Neuronal stem cell (in vitro differentiated cells): ENCODE measurements around the gene GPR142.

Source experiments
- DNase-seq: peaks from one replicate; pipeline ENCODE4 v3.0.0-alpha.2; 2013; ENCODE audit warnings: low spot score
- H2AFZ ChIP-seq: one replicate; pipeline ENCODE4 v1.6.1; 2013; ENCODE audit warnings: mild to moderate bottlenecking, low read length, inconsistent platforms
- H2AK5ac ChIP-seq: 2 replicates; pipeline ENCODE4 v1.6.1; 2013; ENCODE audit warnings: low read depth, mild to moderate bottlenecking, inconsistent platforms, low read length, moderate library complexity, mixed read lengths
- H2BK120ac ChIP-seq: 2 replicates; pipeline ENCODE4 v1.6.1; 2013; ENCODE audit warnings: low read depth, mild to moderate bottlenecking, inconsistent platforms, low read length, moderate library complexity, mixed read lengths
- H2BK12ac ChIP-seq: one replicate; pipeline ENCODE4 v1.6.1; 2013; ENCODE audit warnings: low read length, inconsistent platforms
- H2BK15ac ChIP-seq: 2 replicates; pipeline ENCODE4 v1.6.1; 2013; ENCODE audit warnings: mild to moderate bottlenecking, low read length, inconsistent platforms, mixed read lengths
- H2BK5ac ChIP-seq: one replicate; pipeline ENCODE4 v1.6.1; 2013; ENCODE audit warnings: inconsistent platforms, mild to moderate bottlenecking, low read length, moderate library complexity
- H3K14ac ChIP-seq: one replicate; pipeline ENCODE4 v1.6.1; 2013; ENCODE audit warnings: low read length, inconsistent platforms
- H3K18ac ChIP-seq: 2 replicates; pipeline ENCODE4 v1.6.1; 2013; ENCODE audit warnings: low read length, inconsistent platforms
- H3K23ac ChIP-seq: 2 replicates; pipeline ENCODE4 v1.6.1; 2013; ENCODE audit warnings: low read depth, mild to moderate bottlenecking, mixed read lengths, low read length, inconsistent platforms; ENCODE audit not compliant: poor library complexity
- H3K27ac ChIP-seq: replicated peaks from 3 replicates; pipeline ENCODE4 v1.5.1; 2013; ENCODE audit warnings: low read length, inconsistent platforms
- H3K27me3 ChIP-seq, 3 experiments: 2 replicates each; pipeline ENCODE4 v1.6.1; 2013; ENCODE audit warnings: low read length in 3 of 3, mild to moderate bottlenecking in 2 of 3, inconsistent platforms in 1 of 3, low read depth in 1 of 3, mixed read lengths in 1 of 3, moderate library complexity in 1 of 3; ENCODE audit not compliant: control insufficient read depth in 3 of 3, insufficient read depth in 3 of 3
- H3K36me3 ChIP-seq, 2 donors: replicated peaks in 1 of 2; 2 replicates each; pipeline ENCODE4 v1.6.1; 2013; ENCODE audit warnings: low read length in 2 of 2; ENCODE audit not compliant: control insufficient read depth in 2 of 2, insufficient read depth in 2 of 2
- H3K4ac ChIP-seq: 2 replicates; pipeline ENCODE4 v1.6.1; 2013; ENCODE audit warnings: inconsistent platforms, mild to moderate bottlenecking, low read length, moderate library complexity
- H3K4me1 ChIP-seq, 2 donors: 1 replicate in 1 of 2; 2 replicates in 1 of 2; pipeline ENCODE4 v1.6.1; 2013; ENCODE audit warnings: low read length in 2 of 2, low read depth in 1 of 2; ENCODE audit not compliant: control insufficient read depth in 2 of 2, insufficient read depth in 1 of 2
- H3K4me2 ChIP-seq: one replicate; pipeline ENCODE4 v1.6.1; 2013; ENCODE audit warnings: mild to moderate bottlenecking, low read length, inconsistent platforms; ENCODE audit not compliant: insufficient read depth, poor library complexity, severe bottlenecking
- H3K4me3 ChIP-seq, 2 donors: 2 replicates each; pipeline ENCODE4 v1.5.1; 2013; ENCODE audit warnings: low read length in 2 of 2, mild to moderate bottlenecking in 2 of 2, inconsistent platforms in 1 of 2, moderate library complexity in 1 of 2
- H3K79me1 ChIP-seq: one replicate; pipeline ENCODE4 v1.6.1; 2013; ENCODE audit warnings: low read depth, mild to moderate bottlenecking, inconsistent platforms, low read length, moderate library complexity
- H3K9ac ChIP-seq: one replicate; pipeline ENCODE4 v1.6.1; 2013; ENCODE audit warnings: mild to moderate bottlenecking, low read depth, low read length, inconsistent platforms; ENCODE audit not compliant: poor library complexity
- H3K9me3 ChIP-seq, 2 donors: replicated peaks in 1 of 2; 2 replicates each; pipeline versions ENCODE3 to v1.6.1; 2013; ENCODE audit warnings: low read length in 2 of 2, mild to moderate bottlenecking in 2 of 2, inconsistent platforms in 1 of 2, low read depth in 1 of 2, mixed read lengths in 1 of 2, moderate library complexity in 1 of 2; ENCODE audit not compliant: control insufficient read depth in 2 of 2, insufficient read depth in 1 of 2
- H4K8ac ChIP-seq: one replicate; pipeline ENCODE4 v1.6.1; 2013; ENCODE audit warnings: low read depth, mild to moderate bottlenecking, inconsistent platforms, low read length, moderate library complexity
- H4K91ac ChIP-seq: one replicate; pipeline ENCODE4 v1.6.1; 2013; ENCODE audit warnings: low read length, low read depth, mild to moderate bottlenecking, inconsistent platforms; ENCODE audit not compliant: poor library complexity
- WGBS, 2 donors: extraction: QIAGEN DNeasy Blood & Tissue Kit; methylation state at CpG; one replicate each; pipeline ENCODE4 v1.1.7; 2013; ENCODE audit warnings: missing lambda C conversion rate in 2 of 2, mixed read lengths in 1 of 2; ENCODE audit not compliant: insufficient read length in 2 of 2, insufficient replicate concordance in 1 of 2; ENCODE audit errors: extremely low coverage in 2 of 2; 5-methylcytosine and 5-hydroxymethylcytosine counted together

Gene GPR142

DNA sequence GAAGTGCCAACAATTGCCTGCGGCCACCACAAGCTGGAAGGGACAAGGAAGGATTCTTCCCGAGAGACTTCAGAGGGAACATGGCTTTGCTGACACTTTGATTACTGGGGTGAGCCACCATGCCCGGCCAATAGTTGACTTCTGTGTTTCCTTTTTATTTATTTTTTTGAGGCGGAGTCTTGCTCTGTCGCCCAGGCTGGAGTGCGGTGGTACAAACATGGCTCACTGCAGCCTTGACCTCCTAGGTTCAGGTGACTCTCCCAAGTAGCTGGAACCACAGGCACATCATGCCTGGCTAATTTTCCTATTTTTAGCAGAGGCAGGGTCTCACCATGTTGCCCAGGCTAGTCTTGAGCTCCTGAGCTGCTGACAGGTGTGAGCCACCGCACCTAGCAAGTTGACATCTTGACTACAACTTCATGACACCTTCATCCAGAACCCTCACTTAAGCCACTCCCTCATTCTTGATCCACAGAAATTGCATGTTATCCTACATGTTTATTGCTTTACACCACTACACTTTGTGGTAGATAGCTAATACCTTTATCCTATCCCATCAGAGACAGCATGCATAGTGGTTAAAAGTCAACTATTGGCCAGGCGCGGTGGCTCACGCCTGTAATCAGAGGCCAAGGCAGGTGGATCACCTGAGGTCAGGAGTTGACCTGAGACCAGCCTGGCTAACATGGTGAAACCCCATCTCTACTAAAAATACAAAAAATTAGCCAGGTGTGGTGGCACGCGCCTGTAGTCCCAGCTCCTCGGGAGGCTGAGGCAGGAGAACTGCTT lies 48.5 kb downstream of the GPR142 start:
- no peak overlapping the region for H4K8ac ChIP-seq
- no peak overlapping the region for H3K9ac ChIP-seq
- peaks cover 0 to 4% (median 0%) of the 10 kb centered on the region in 3 experiments for H3K27me3 ChIP-seq
- H2BK5ac ChIP-seq, result no peak overlapping the region
- H2BK15ac ChIP-seq, result no peak overlapping the region
- peaks cover 0 to 2% of the 10 kb centered on the region in 2 donors for H3K4me1 ChIP-seq
- H2BK120ac ChIP-seq, result no peak overlapping the region
- no peaks in the 10 kb centered on the region for H3K79me1 ChIP-seq
- no peak overlapping the region for H2BK12ac ChIP-seq
- no peak overlapping the region for H3K4ac ChIP-seq
- no peak overlapping the region for H3K27ac ChIP-seq
- H3K23ac ChIP-seq, result no peak overlapping the region
- no peak overlapping the region for H3K4me2 ChIP-seq
- no peak overlapping the region for H3K14ac ChIP-seq
- H4K91ac ChIP-seq, result no peak overlapping the region
- DNase-seq, result no peak
- H2AK5ac ChIP-seq, result no peak overlapping the region
- no peak overlapping the region for H3K4me3 ChIP-seq
- no peak overlapping the region for H3K18ac ChIP-seq
- H3K36me3 ChIP-seq, result no peaks in the 10 kb centered on the region
- no peak overlapping the region for H2AFZ ChIP-seq
- WGBS, 2 donors, result no CpG with 5 or more reads among the region's 13 CpGs
- no peaks in the 10 kb centered on the region for H3K9me3 ChIP-seq

- H3K9ac ChIP-seq, result peak overlapping the region; percentile 25
- H2AFZ ChIP-seq, result no peak overlapping the region
- H3K18ac ChIP-seq, result no peak overlapping the region
- no peaks in the 10 kb centered on the region for H3K36me3 ChIP-seq
- H3K27me3 ChIP-seq, result peaks cover 0 to 1% (median 0%) of the 10 kb centered on the region in 3 experiments
- no peak overlapping the region for H3K4me2 ChIP-seq
- WGBS, 2 donors, result no CpG with 5 or more reads among the region's 12 CpGs
- H3K4me1 ChIP-seq, result peaks cover 0 to 2% of the 10 kb centered on the region in 2 donors
- H2BK5ac ChIP-seq, result no peak overlapping the region
- DNase-seq, result no peak
- H3K27ac ChIP-seq, result no peak overlapping the region
- H2BK12ac ChIP-seq, result no peak overlapping the region
- no peak overlapping the region for H3K4me3 ChIP-seq
- no peak overlapping the region for H4K91ac ChIP-seq
- peak overlapping the region; percentile 69 for H3K23ac ChIP-seq
- H2BK120ac ChIP-seq, result no peak overlapping the region
- no peak overlapping the region for H2AK5ac ChIP-seq
- H4K8ac ChIP-seq, result no peak overlapping the region
- no peaks in the 10 kb centered on the region for H3K9me3 ChIP-seq
- no peak overlapping the region for H2BK15ac ChIP-seq
- no peak overlapping the region for H3K4ac ChIP-seq
- peak overlapping the region; percentile 61 for H3K14ac ChIP-seq
- no peaks in the 10 kb centered on the region for H3K79me1 ChIP-seq
Measured at GRCh38 chr17:74417178-74418045, 50.1 kb downstream of the GPR142 start.

DNA sequence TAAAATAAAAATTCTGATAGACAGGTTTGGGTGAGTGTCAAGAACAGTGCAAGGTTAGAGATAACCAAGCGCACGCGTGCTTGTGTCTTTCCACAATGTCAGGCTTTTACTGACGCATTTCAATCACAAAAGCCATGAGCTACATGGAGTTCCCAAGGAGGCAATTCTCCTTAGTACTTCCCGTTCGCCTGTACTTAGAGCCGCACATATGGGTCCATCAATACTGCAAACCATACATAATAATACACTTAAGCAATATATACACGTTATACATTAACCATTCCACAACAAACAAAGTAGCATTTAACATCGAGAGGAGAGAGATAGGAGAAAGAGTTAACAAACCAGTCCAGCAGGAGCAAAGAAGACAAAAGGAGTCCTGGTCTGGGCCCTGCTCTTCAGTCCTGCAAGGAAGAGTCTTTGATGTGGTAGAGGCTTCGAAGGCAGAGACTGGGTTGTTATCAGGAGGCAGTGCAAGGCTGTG lies 52.7 kb downstream of the GPR142 start:
- H3K27ac ChIP-seq, result no peak overlapping the region
- H3K79me1 ChIP-seq, result no peaks in the 10 kb centered on the region
- H3K23ac ChIP-seq, result no peak overlapping the region
- H3K18ac ChIP-seq, result no peak overlapping the region
- peaks cover 0 to 6% (median 0%) of the 10 kb centered on the region in 3 experiments for H3K27me3 ChIP-seq
- H3K36me3 ChIP-seq, result no peaks in the 10 kb centered on the region
- no peak for DNase-seq
- H2BK5ac ChIP-seq, result no peak overlapping the region
- no peaks in the 10 kb centered on the region for H3K9me3 ChIP-seq
- H2AK5ac ChIP-seq, result no peak overlapping the region
- peaks cover 0 to 2% of the 10 kb centered on the region in 2 donors for H3K4me1 ChIP-seq
- H3K14ac ChIP-seq, result no peak overlapping the region
- H4K91ac ChIP-seq, result no peak overlapping the region
- no peak overlapping the region for H2AFZ ChIP-seq
- 100% methylated on average over 1 of the region's 10 CpGs; no CpG with 5 or more reads in 1 of the 2 donors for WGBS, 2 donors
- no peak overlapping the region for H3K4ac ChIP-seq
- no peak overlapping the region for H3K4me2 ChIP-seq
- no peak overlapping the region for H2BK12ac ChIP-seq
- H2BK120ac ChIP-seq, result no peak overlapping the region
- H3K9ac ChIP-seq, result no peak overlapping the region
- no peak overlapping the region for H2BK15ac ChIP-seq
- no peak overlapping the region for H4K8ac ChIP-seq
- H3K4me3 ChIP-seq, result no peak overlapping the region
